H9 (cell line): ENCODE measurements around the gene DIS3L2. TPM values are rescaled to one million over a fixed set of nuclear protein-coding genes. Genes with fewer than 3 reads are reported as not detected.

ENCODE experiments used
- DNase-seq: peaks from one replicate; pipeline ENCODE4 v3.0.0-alpha.2; 2017
- H2AFZ ChIP-seq: one replicate; pipeline ENCODE4 v1.6.1; 2013; ENCODE audit warnings: mild to moderate bottlenecking, low read length, control low read depth, moderate library complexity
- H2AK5ac ChIP-seq: 2 replicates; pipeline ENCODE4 v1.6.1; 2013; ENCODE audit warnings: low read length, control low read depth, mixed read lengths; ENCODE audit not compliant: insufficient read length
- H2BK120ac ChIP-seq: one replicate; pipeline ENCODE4 v1.6.1; 2013; ENCODE audit warnings: low read depth, mild to moderate bottlenecking, low read length, control low read depth, inconsistent platforms; ENCODE audit not compliant: poor library complexity, severe bottlenecking
- H2BK12ac ChIP-seq: 2 replicates; pipeline ENCODE4 v1.6.1; 2013; ENCODE audit warnings: low read length, control low read depth, mixed read lengths, low read depth; ENCODE audit not compliant: insufficient read length
- H2BK15ac ChIP-seq: 2 replicates; pipeline ENCODE4 v1.6.1; 2013; ENCODE audit warnings: low read depth, low read length, control low read depth
- H2BK20ac ChIP-seq: one replicate; pipeline ENCODE4 v1.6.1; 2013; ENCODE audit warnings: low read depth, mild to moderate bottlenecking, low read length, control low read depth, inconsistent platforms; ENCODE audit not compliant: poor library complexity, severe bottlenecking
- H2BK5ac ChIP-seq: 2 replicates; pipeline ENCODE4 v1.6.1; 2013; ENCODE audit warnings: low read length, control low read depth, mixed read lengths; ENCODE audit not compliant: insufficient read length
- H3K14ac ChIP-seq: 2 replicates; pipeline ENCODE4 v1.6.1; 2013; ENCODE audit warnings: low read length, control low read depth; ENCODE audit not compliant: insufficient read depth
- H3K18ac ChIP-seq: 2 replicates; pipeline ENCODE4 v1.6.1; 2013; ENCODE audit warnings: low read depth, mild to moderate bottlenecking, mixed read lengths, low read length, control low read depth; ENCODE audit not compliant: insufficient read length
- H3K23ac ChIP-seq: 2 replicates; pipeline ENCODE4 v1.6.1; 2013; ENCODE audit warnings: low read length, control low read depth, mixed read lengths, low read depth; ENCODE audit not compliant: insufficient read length
- H3K23me2 ChIP-seq: 2 replicates; pipeline ENCODE4 v1.6.1; 2013; ENCODE audit warnings: low read depth, mild to moderate bottlenecking, mixed read lengths, low read length, control low read depth; ENCODE audit not compliant: insufficient read length, poor library complexity, severe bottlenecking
- H3K27ac ChIP-seq: 2 replicates; pipeline ENCODE4 v1.5.1; 2013; ENCODE audit warnings: low read length, control low read depth, mixed read lengths, low read depth; ENCODE audit not compliant: insufficient read length
- H3K27me3 ChIP-seq: 2 replicates; pipeline ENCODE4 v1.6.1; 2013; ENCODE audit warnings: low read length, control low read depth, inconsistent platforms; ENCODE audit not compliant: insufficient read depth
- H3K4ac ChIP-seq: 2 replicates; pipeline ENCODE4 v1.6.1; 2013; ENCODE audit warnings: low read depth, mild to moderate bottlenecking, control low read depth, inconsistent platforms, low read length, moderate library complexity
- H3K4me1 ChIP-seq: 2 replicates; pipeline ENCODE4 v1.6.1; 2013; ENCODE audit warnings: low read length, control low read depth, inconsistent platforms; ENCODE audit not compliant: insufficient read depth
- H3K4me2 ChIP-seq: 2 replicates; pipeline ENCODE4 v1.6.1; 2013; ENCODE audit warnings: low read length, control low read depth, mixed read lengths; ENCODE audit not compliant: insufficient read length, insufficient read depth
- H3K56ac ChIP-seq: 2 replicates; pipeline ENCODE4 v1.6.1; 2013; ENCODE audit warnings: low read depth, mild to moderate bottlenecking, mixed read lengths, low read length, control low read depth; ENCODE audit not compliant: insufficient read length
- H3K79me1 ChIP-seq: 2 replicates; pipeline ENCODE4 v1.6.1; 2013; ENCODE audit warnings: low read depth, mild to moderate bottlenecking, moderate library complexity, low read length, control low read depth, inconsistent platforms; ENCODE audit not compliant: insufficient read depth, poor library complexity, severe bottlenecking
- H3K79me2 ChIP-seq: 2 replicates; pipeline ENCODE4 v1.6.1; 2013; ENCODE audit warnings: low read length, control low read depth, inconsistent platforms; ENCODE audit not compliant: insufficient read depth
- H3K9ac ChIP-seq: 2 replicates; pipeline ENCODE4 v1.6.1; 2013; ENCODE audit warnings: low read length, control low read depth, mixed read lengths; ENCODE audit not compliant: insufficient read length; ENCODE audit errors: extremely low read depth
- H3K9me3 ChIP-seq: one replicate; pipeline ENCODE4 v1.6.1; 2013; ENCODE audit warnings: low read depth, low read length, inconsistent platforms; ENCODE audit not compliant: control insufficient read depth
- H3T11ph ChIP-seq: one replicate; pipeline ENCODE4 v1.6.1; 2013; ENCODE audit warnings: mild to moderate bottlenecking, low read length, control low read depth, inconsistent platforms
- H4K20me1 ChIP-seq: one replicate; pipeline ENCODE4 v1.6.1; 2013; ENCODE audit not compliant: control insufficient read depth, insufficient read length, insufficient read depth
- H4K5ac ChIP-seq: 2 replicates; pipeline ENCODE4 v1.6.1; 2013; ENCODE audit warnings: low read depth, mild to moderate bottlenecking, mixed read lengths, low read length, control low read depth; ENCODE audit not compliant: insufficient read length
- H4K8ac ChIP-seq: replicated peaks from 2 replicates; pipeline ENCODE4 v1.6.1; 2013; ENCODE audit warnings: low read length, control low read depth, mixed read lengths, low read depth; ENCODE audit not compliant: insufficient read length
- H4K91ac ChIP-seq: 2 replicates; pipeline ENCODE4 v1.6.1; 2013; ENCODE audit warnings: low read depth, mild to moderate bottlenecking, moderate library complexity, mixed read lengths, low read length, control low read depth; ENCODE audit not compliant: insufficient read length
- H3K27ac Mint-ChIP-seq, 3 experiments: 2 replicates in 2 of 3; 3 replicates in 1 of 3; pipeline ENCODE4 v1.8.0; 2020 to 2021; ENCODE audit warnings: mixed read lengths in 3 of 3, mild to moderate bottlenecking in 1 of 3, moderate library complexity in 1 of 3
- H3K27me3 Mint-ChIP-seq: 2 replicates; pipeline ENCODE4 v1.8.0; 2021; ENCODE audit warnings: low read depth, mild to moderate bottlenecking, moderate library complexity, mixed read lengths
- H3K36me3 Mint-ChIP-seq, 3 experiments: 2 replicates in 2 of 3; 3 replicates in 1 of 3; pipeline ENCODE4 v1.8.0; 2020 to 2021; ENCODE audit warnings: low read depth in 3 of 3, mixed read lengths in 3 of 3; ENCODE audit not compliant: insufficient read depth in 1 of 3
- H3K4me1 Mint-ChIP-seq, 2 experiments: 2 replicates each; pipeline ENCODE4 v1.8.0; 2020; ENCODE audit warnings: mixed read lengths in 2 of 2
- H3K4me3 Mint-ChIP-seq, 2 experiments: 2 replicates in 1 of 2; 3 replicates in 1 of 2; pipeline ENCODE4 v1.8.0; 2020 to 2021; ENCODE audit warnings: mild to moderate bottlenecking in 2 of 2, mixed read lengths in 2 of 2, moderate library complexity in 1 of 2
- H3K9me3 Mint-ChIP-seq, 2 experiments: 2 replicates in 1 of 2; 3 replicates in 1 of 2; pipeline ENCODE4 v1.8.0; 2020; ENCODE audit warnings: mild to moderate bottlenecking in 2 of 2, mixed read lengths in 2 of 2, moderate library complexity in 1 of 2
- CTCF ChIP-seq: fragments of 200-600 bp; sonication (generic); conservative IDR thresholded peaks from 3 replicates; pipeline ENCODE4 v1.8.0; 2021; ENCODE audit warnings: antibody characterized with exemption, mild to moderate bottlenecking
- WGBS: extraction: QIAGEN DNeasy Blood & Tissue Kit; methylation state at CpG from one replicate; pipeline ENCODE4 v1.1.7; 2013; ENCODE audit warnings: missing lambda C conversion rate, low lambda C conversion rate, mixed read lengths; ENCODE audit not compliant: insufficient read length; ENCODE audit errors: extremely low coverage; 5-methylcytosine and 5-hydroxymethylcytosine counted together
- total RNA-seq: library from RNA; stranded (reverse); gene quantifications from 2 replicates; pipeline ENCODE4 v1.2.1, GENCODE V29; 2021

DIS3L2 gene
- total RNA-seq, 1 experiment from 2014 or later = 28.1 TPM

- no peak overlapping the region for H2BK5ac ChIP-seq
- Mint-ChIP-seq H3K9me3 (no peaks in the 10 kb centered on the region), H3K4me1 (peaks cover 9 to 10% of the 10 kb centered on the region in 2 experiments; a peak in 3 of 4 replicates), H3K27me3 (no peaks in the 10 kb centered on the region), H3K27ac (no peak overlapping the region), H3K4me3 (no peak overlapping the region), H3K36me3 (no peaks in the 10 kb centered on the region)
- H2AK5ac ChIP-seq = no peak overlapping the region
- no peak overlapping the region for H3K9ac ChIP-seq
- no peak overlapping the region for H3K18ac ChIP-seq
- H2BK15ac ChIP-seq = no peak overlapping the region
- H4K20me1 ChIP-seq = no peaks in the 10 kb centered on the region
- no peak for DNase-seq
- H3K79me2 ChIP-seq = 0 out of 2 replicates have a peak, but pooled peaks cover 2% of the 10 kb centered on the region
- no CpG with 5 or more reads among the region's 2 CpGs for WGBS
- H2AFZ ChIP-seq = no peak overlapping the region
- H3K27me3 ChIP-seq = no peaks in the 10 kb centered on the region
- no peak overlapping the region for H2BK20ac ChIP-seq
- H3K56ac ChIP-seq = no peak overlapping the region
- no peak overlapping the region for H3T11ph ChIP-seq
- H3K4me2 ChIP-seq = no peak overlapping the region
- H3K14ac ChIP-seq = no peak overlapping the region
- H4K91ac ChIP-seq = no peak overlapping the region
- H3K27ac ChIP-seq = no peak overlapping the region
- H3K4me1 ChIP-seq = no peaks in the 10 kb centered on the region
- no peak overlapping the region for H4K8ac ChIP-seq
- H4K5ac ChIP-seq = no peak overlapping the region
- H3K9me3 ChIP-seq = no peaks in the 10 kb centered on the region
- H2BK12ac ChIP-seq = no peak overlapping the region
- no peak overlapping the region for H3K4ac ChIP-seq
- H2BK120ac ChIP-seq = no peak overlapping the region
- H3K79me1 ChIP-seq = no peaks in the 10 kb centered on the region
- no peak for TF ChIP-seq CTCF
- no peak overlapping the region for H3K23ac ChIP-seq
- H3K23me2 ChIP-seq = no peaks in the 10 kb centered on the region
Measured at GRCh38 chr2:232000439-232000838, 38.9 kb downstream of the DIS3L2 start.
